ENCODE data around the gene RAB11FIP3. TPM values are rescaled to one million over a fixed set of nuclear protein-coding genes. Genes with fewer than 3 reads are reported as not detected.
"Not testable (repeated sequence)": the region's sequence is repeated elsewhere in the genome, so short reads cannot be mapped to it uniquely, and the experiment has no call there.

RAB11FIP3 gene
- polyA plus RNA-seq, 1 donor: 127 TPM

GRCh38 chr16:414395-415169, 10.9 kb upstream of the RAB11FIP3 start:
- DNase-seq: no peak

GRCh38 chr16:415170-415498, 10.3 kb upstream of the RAB11FIP3 start:
- not testable (repeated sequence) for DNase-seq

DNA sequence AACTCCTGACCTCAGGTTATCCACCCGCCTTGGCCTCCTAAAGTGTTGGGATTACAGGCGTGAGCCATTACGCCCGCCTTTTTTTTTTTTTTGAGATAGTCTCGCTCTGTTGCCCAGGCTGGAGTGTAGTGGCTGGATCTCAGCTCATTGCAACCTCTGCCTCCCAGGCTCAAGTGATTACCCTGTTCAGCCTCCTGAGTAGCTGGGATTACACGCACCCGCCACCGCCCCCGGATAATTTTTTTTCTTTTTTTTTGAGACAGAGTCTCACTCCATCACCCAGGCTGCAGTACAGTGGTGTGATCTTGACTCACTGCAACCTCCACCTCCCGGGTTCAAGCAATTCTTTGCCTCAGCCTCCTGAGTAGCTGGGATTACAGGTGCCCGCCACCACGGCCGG, 3.3 kb upstream of the RAB11FIP3 start:
- not testable (repeated sequence) for DNase-seq

DNA sequence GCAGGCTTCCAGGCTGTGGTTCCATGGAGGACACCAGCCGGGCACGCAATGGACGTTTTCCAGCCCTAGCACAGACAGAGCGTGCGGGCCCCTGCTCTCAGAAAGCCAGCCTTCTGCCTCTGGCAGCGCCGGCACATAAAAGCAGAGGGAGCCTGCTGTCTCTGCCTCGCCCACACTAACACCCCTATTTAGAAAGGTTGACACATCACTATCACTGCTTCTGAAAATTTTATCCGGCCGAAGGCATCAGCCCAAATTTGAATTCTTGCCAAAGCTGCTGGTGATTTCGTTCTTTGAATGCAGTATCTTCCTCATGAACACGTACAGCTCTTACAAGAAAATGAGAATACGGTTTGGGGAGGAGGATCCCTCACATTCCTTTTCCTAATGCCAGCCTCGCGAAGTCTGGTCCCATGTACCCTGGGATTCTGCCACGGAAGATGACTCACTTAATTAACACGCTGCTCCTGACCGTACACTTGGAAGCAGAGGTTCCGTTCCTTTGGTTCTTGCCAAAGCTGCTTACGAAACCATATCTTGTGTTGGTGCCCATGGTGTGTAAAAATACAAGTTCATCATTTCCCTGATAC, 1.3 kb upstream of the RAB11FIP3 start:
- DNase-seq: no peak

DNA sequence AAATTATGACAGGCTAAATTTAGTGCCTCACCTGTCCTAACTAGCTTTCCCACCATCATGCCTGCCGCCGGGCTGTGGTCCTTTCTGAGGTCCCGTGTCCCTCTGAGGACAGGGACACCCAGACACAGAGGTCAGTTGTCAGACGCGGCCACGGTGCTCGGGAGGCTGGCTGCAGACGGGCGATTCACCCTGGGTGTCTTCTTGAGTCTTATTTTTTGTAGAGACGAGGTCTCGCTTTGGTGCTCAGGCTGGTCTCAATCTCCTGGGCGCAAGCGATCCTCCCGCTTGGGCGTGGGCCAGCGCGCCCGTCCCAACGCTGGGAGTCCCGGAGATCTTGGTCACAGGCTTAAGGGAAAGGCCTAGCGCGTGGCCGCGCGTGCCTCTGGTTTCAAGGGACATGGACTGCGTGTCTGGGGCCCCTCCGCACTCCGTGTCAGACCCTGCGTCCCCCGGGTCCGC, 797 bp upstream of the RAB11FIP3 start:
- DNase-seq: no peak

DNA sequence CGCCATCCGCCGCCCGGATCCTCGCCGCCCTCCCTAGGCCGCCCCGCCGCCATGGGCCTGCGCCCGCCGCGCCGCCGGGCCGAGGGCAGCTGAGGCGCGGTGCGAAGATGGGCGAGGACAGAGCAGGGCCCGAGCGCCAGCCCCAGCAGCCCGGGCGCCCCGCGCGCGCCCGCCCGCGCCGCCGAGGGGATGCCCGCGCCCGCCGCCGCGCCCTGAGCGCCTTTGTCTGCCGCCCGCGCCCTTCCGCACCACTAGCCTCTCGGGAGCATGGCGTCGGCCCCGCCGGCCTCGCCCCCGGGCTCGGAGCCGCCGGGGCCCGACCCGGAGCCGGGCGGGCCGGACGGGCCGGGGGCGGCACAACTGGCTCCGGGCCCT, 278 bp downstream of the RAB11FIP3 start:
- no peak for DNase-seq

GRCh38 chr16:426115-426905, 861 bp downstream of the RAB11FIP3 start:
- no peak for DNase-seq

- no peak for DNase-seq
Observed at GRCh38 chr16:426906-427249, 1.4 kb downstream of the RAB11FIP3 start.

DNA sequence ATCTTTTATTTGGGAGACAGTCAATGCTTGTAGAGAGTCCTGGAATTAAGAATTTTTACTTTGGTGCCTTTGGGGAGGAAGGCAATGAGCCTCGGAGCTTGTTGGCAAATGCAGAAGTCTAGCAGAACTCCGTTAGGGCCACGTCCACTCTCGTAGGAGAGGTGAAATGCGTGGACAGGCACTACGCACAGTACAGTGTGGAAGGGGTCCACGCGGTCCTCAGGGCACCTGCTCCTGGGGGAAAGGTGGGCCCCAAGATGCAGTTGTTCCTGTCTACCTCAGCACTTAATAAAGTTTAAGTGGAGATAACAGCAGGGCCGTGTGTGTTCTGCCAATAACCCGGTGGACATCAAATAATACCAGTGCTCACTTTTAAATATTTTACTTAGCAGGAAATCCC, 1.8 kb downstream of the RAB11FIP3 start:
- DNase-seq: no peak

- DNase-seq: no peak
Observed at GRCh38 chr16:430904-431303, 5.5 kb downstream of the RAB11FIP3 start.

DNA sequence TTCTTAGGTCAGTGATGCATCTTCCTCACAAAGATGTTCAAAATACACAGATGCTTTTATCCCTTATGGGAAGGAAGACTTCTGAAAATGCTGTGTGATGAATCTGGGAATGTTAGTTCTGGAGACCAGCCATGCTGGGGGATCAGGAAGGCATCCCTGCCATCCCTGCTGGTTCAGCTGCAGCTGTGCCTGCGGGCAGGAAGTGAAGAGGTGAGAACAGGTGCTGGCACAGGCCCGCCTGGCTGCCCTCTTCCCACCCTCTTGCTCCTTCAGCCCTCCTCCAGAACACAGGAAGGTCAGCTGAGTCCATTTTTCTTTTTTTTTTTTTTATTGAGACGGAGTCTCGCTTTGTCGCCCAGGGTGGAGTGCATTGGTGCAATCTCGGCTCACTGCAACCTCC, 15.2 kb downstream of the RAB11FIP3 start:
- no peak for DNase-seq

- no peak for DNase-seq
Observed at GRCh38 chr16:441447-441846, 16.0 kb downstream of the RAB11FIP3 start.

GRCh38 chr16:442976-443375, 17.5 kb downstream of the RAB11FIP3 start:
- no peak for DNase-seq

GRCh38 chr16:444027-444426, 18.6 kb downstream of the RAB11FIP3 start:
- DNase-seq: no peak

DNA sequence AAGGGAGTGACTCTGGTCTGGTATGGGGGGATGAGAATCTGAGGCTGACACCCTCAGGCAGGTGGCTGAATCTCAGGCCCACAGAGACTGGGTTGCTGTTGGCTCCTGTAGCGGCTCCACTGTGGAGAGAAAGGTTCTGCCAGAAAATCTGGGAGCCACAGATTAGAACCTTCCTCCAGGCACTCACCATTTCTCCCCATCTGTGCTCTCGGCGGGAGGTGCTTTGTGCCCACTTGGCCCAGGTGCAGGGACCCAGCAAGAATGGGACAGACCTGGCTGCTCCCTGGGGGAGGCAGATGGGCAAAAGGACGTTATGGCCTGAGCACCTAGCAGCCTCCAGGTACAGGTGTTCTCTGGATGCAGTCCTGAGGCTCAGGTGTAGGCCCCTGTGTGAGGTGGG, 20.1 kb downstream of the RAB11FIP3 start:
- no peak for DNase-seq

DNA sequence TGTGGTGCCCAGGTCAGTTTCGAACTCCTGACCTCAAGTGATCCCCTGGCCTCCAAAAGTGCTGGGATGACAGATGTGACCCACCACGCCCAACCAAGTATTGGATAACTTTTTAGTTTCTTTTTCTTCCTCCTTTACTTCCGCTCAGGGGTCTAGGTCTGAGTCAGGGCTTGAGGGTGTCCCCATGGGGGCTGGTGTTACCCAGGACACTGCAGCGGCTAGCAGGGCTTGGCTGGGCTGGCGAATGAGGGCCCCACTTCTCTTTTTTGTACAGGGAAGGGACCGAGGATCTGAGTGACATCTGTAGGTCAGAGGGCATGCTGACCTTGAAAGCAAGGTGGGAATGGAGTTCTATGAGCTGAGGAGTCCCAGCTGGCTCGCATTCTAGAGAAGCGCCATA, 24.9 kb downstream of the RAB11FIP3 start:
- DNase-seq: no peak

GRCh38 chr16:450785-451512, 25.5 kb downstream of the RAB11FIP3 start:
- DNase-seq: peak; percentile 22

- DNase-seq: no peak
Observed at GRCh38 chr16:454397-454940, 29.0 kb downstream of the RAB11FIP3 start.

GRCh38 chr16:455453-455852, 30.0 kb downstream of the RAB11FIP3 start:
- DNase-seq: no peak

GRCh38 chr16:456891-457483, 31.5 kb downstream of the RAB11FIP3 start:
- no peak for DNase-seq

DNA sequence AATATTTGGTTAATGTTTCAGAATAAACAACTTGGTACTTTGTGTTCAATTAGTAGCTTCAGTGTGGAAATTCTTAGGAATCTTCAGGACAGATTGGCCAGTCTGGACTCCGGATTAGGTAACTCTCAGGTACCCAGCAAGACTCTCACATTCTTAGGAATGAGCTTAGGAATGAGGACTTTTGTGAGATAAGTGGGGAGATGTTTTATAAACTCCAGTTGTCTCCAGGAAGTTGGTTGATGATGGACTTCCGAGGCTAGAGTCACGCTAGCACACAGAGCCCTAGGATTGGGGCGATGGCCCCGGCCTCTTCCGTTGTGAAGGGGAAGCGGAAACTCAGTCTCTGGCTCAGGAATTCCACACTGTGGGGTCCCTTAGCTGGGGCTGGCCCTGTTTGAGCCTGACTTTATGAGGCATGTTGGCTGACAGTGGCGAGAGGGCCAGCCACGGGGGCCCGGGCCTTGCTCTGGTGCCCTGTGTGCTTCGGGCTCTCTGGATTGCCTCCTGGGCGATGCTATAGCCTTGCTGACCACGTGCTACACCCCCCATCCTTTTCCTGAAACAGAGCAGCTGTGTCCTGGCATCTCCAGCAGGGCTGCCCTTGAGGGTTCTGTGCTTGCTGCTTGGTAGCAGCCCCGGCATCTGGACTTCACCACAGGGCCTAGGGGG, 32.4 kb downstream of the RAB11FIP3 start:
- DNase-seq: no peak

Measured in left kidney (tissue), 2 donors.